Cerebellar cortex (tissue), 1 donor: ENCODE results near the gene GPR137.
"Not testable (repeated sequence)": the region's sequence is repeated elsewhere in the genome, so short reads cannot be mapped to it uniquely, and the experiment has no call there.

ENCODE experiments used
- DNase-seq: peaks from one replicate; pipeline ENCODE4 v3.0.0-alpha.2; 2015; ENCODE audit warnings: low spot score

GPR137 gene

GRCh38 chr11:64321026-64321425 lies 35.4 kb downstream of the GPR137 start:
- DNase-seq = no peak

GRCh38 chr11:64321533-64321932 lies 35.9 kb downstream of the GPR137 start:
- DNase-seq = peak; percentile 54

- DNase-seq = no peak
Observed at GRCh38 chr11:64322925-64323260, 37.2 kb downstream of the GPR137 start.

- no peak for DNase-seq
Observed at GRCh38 chr11:64323373-64323772, 37.7 kb downstream of the GPR137 start.

GRCh38 chr11:64323984-64324383 lies 38.3 kb downstream of the GPR137 start:
- DNase-seq = not testable (repeated sequence)

GRCh38 chr11:64324692-64325469 lies 39.2 kb downstream of the GPR137 start:
- no peak for DNase-seq

- DNase-seq = no peak
Observed at GRCh38 chr11:64327375-64327774, 41.7 kb downstream of the GPR137 start.

GRCh38 chr11:64327993-64328392 lies 42.3 kb downstream of the GPR137 start:
- no peak for DNase-seq

GRCh38 chr11:64330888-64331287 lies 45.2 kb downstream of the GPR137 start:
- no peak for DNase-seq

GRCh38 chr11:64331569-64332371 lies 46.1 kb downstream of the GPR137 start:
- DNase-seq = no peak

GRCh38 chr11:64333556-64333955 lies 47.9 kb downstream of the GPR137 start:
- no peak for DNase-seq

GRCh38 chr11:64334764-64335735 lies 49.4 kb downstream of the GPR137 start:
- no peak for DNase-seq

- no peak for DNase-seq
Observed at GRCh38 chr11:64337538-64338249, 52.0 kb downstream of the GPR137 start.

- DNase-seq = no peak
Observed at GRCh38 chr11:64338716-64339115, 53.1 kb downstream of the GPR137 start.
